ENCODE results near the gene MIA3. TPM values are rescaled to one million over a fixed set of nuclear protein-coding genes. Genes with fewer than 3 reads are reported as not detected.
A peak's percentile ranks its signal among the peaks of the same experiment; 100 is the strongest.
"Not testable (repeated sequence)": the region's sequence is repeated elsewhere in the genome, so short reads cannot be mapped to it uniquely, and the experiment has no call there.

MIA3 gene
- polyA plus RNA-seq, 4 donors, result 14.3 to 58.8 (median 23.0) TPM

- H3K9me3 ChIP-seq (ENCODE audit: control insufficient read depth in 2 of 2, insufficient read depth in 1 of 2, low read depth in 1 of 2, low read length in 1 of 2), result no peaks in the 10 kb centered on the region
- FAIRE-seq (no peak), DNase-seq (no peak)
- no peak overlapping the region for H3K4me3 ChIP-seq (ENCODE audit: low read depth in 1 of 3, low read length in 3 of 3)
- H3K36me3 ChIP-seq (ENCODE audit: control insufficient read depth in 3 of 3, insufficient read depth in 2 of 3, low read depth in 1 of 3, low read length in 3 of 3), result peaks cover 27 to 42% (median 27%) of the 10 kb centered on the region in 3 donors
- H3K27ac ChIP-seq (ENCODE audit: low read depth in 1 of 3, low read length in 2 of 3), result no peak overlapping the region
- 98 to 99% (median 98%) methylated on average over 4 of the region's 4 CpGs for WGBS, 3 donors
- H3K4me1 ChIP-seq (ENCODE audit: control insufficient read depth in 3 of 3, insufficient read depth in 2 of 3, low read depth in 1 of 3, low read length in 2 of 3), result no peaks in the 10 kb centered on the region
- H3K27me3 ChIP-seq (ENCODE audit: control insufficient read depth in 3 of 3, insufficient read depth in 3 of 3, low read length in 3 of 3), result no peaks in the 10 kb centered on the region
These were observed 45.6 kb downstream of the MIA3 start for GRCh38 chr1:222663431-222663934.

- WGBS, 3 donors, result 79 to 89% (median 89%) methylated on average over 7 of the region's 7 CpGs
- no peaks in the 10 kb centered on the region for H3K27me3 ChIP-seq (ENCODE audit: control insufficient read depth in 3 of 3, insufficient read depth in 3 of 3, low read length in 3 of 3)
- H3K27ac ChIP-seq (ENCODE audit: low read depth in 1 of 3, low read length in 2 of 3), result peak overlapping the region in 1 of 3 donors; percentile 38
- FAIRE-seq, result no peak
- no peak for DNase-seq
- H3K4me3 ChIP-seq (ENCODE audit: low read depth in 1 of 3, low read length in 3 of 3), result no peak overlapping the region
- peaks cover 21 to 34% (median 22%) of the 10 kb centered on the region in 3 donors for H3K36me3 ChIP-seq (ENCODE audit: control insufficient read depth in 3 of 3, insufficient read depth in 2 of 3, low read depth in 1 of 3, low read length in 3 of 3)
- H3K4me1 ChIP-seq (ENCODE audit: control insufficient read depth in 3 of 3, insufficient read depth in 2 of 3, low read depth in 1 of 3, low read length in 2 of 3), result no peaks in the 10 kb centered on the region
- H3K9me3 ChIP-seq (ENCODE audit: control insufficient read depth in 2 of 2, insufficient read depth in 1 of 2, low read depth in 1 of 2, low read length in 1 of 2), result no peaks in the 10 kb centered on the region
These were observed 48.1 kb downstream of the MIA3 start for GRCh38 chr1:222665964-222666363.

GRCh38 chr1:222668184-222668583 lies 50.3 kb downstream of the MIA3 start:
- H3K4me1 ChIP-seq (ENCODE audit: control insufficient read depth in 3 of 3, insufficient read depth in 2 of 3, low read depth in 1 of 3, low read length in 2 of 3); H3K27ac ChIP-seq (ENCODE audit: low read depth in 1 of 3, low read length in 2 of 3); FAIRE-seq; DNase-seq; H3K27me3 ChIP-seq (ENCODE audit: control insufficient read depth in 3 of 3, insufficient read depth in 3 of 3, low read length in 3 of 3); H3K4me3 ChIP-seq (ENCODE audit: low read depth in 1 of 3, low read length in 3 of 3); H3K9me3 ChIP-seq (ENCODE audit: control insufficient read depth in 2 of 2, insufficient read depth in 1 of 2, low read depth in 1 of 2, low read length in 1 of 2): not testable (repeated sequence)
- H3K36me3 ChIP-seq (ENCODE audit: control insufficient read depth in 3 of 3, insufficient read depth in 2 of 3, low read depth in 1 of 3, low read length in 3 of 3), result peaks cover 13 to 21% (median 17%) of the 10 kb centered on the region in 3 donors
- WGBS, 3 donors, result no CpG with 5 or more reads among the region's 4 CpGs

- WGBS, 3 donors, result 85 to 92% (median 88%) methylated on average over 1 of the region's 2 CpGs
- not testable (repeated sequence) for H3K4me3 ChIP-seq (ENCODE audit: low read depth in 1 of 3, low read length in 3 of 3); DNase-seq; H3K27me3 ChIP-seq (ENCODE audit: control insufficient read depth in 3 of 3, insufficient read depth in 3 of 3, low read length in 3 of 3); H3K4me1 ChIP-seq (ENCODE audit: control insufficient read depth in 3 of 3, insufficient read depth in 2 of 3, low read depth in 1 of 3, low read length in 2 of 3); FAIRE-seq; H3K27ac ChIP-seq (ENCODE audit: low read depth in 1 of 3, low read length in 2 of 3); H3K9me3 ChIP-seq (ENCODE audit: control insufficient read depth in 2 of 2, insufficient read depth in 1 of 2, low read depth in 1 of 2, low read length in 1 of 2)
- peaks cover 8 to 16% (median 15%) of the 10 kb centered on the region in 3 donors for H3K36me3 ChIP-seq (ENCODE audit: control insufficient read depth in 3 of 3, insufficient read depth in 2 of 3, low read depth in 1 of 3, low read length in 3 of 3)
These were observed 51.2 kb downstream of the MIA3 start for GRCh38 chr1:222669107-222669506.

GRCh38 chr1:222670110-222670509 lies 52.2 kb downstream of the MIA3 start:
- FAIRE-seq (no peak), DNase-seq (no peak)
- Histone ChIP-seq H3K27me3 (ENCODE audit: control insufficient read depth in 3 of 3, insufficient read depth in 3 of 3, low read length in 3 of 3) (no peaks in the 10 kb centered on the region), H3K4me3 (ENCODE audit: low read depth in 1 of 3, low read length in 3 of 3) (no peak overlapping the region), H3K27ac (ENCODE audit: low read depth in 1 of 3, low read length in 2 of 3) (no peak overlapping the region), H3K4me1 (ENCODE audit: control insufficient read depth in 3 of 3, insufficient read depth in 2 of 3, low read depth in 1 of 3, low read length in 2 of 3) (no peaks in the 10 kb centered on the region), H3K9me3 (ENCODE audit: control insufficient read depth in 2 of 2, insufficient read depth in 1 of 2, low read depth in 1 of 2, low read length in 1 of 2) (no peaks in the 10 kb centered on the region), H3K36me3 (ENCODE audit: control insufficient read depth in 3 of 3, insufficient read depth in 2 of 3, low read depth in 1 of 3, low read length in 3 of 3) (peaks cover 8 to 11% (median 10%) of the 10 kb centered on the region in 3 donors)
- WGBS, 3 donors, result 94 to 95% (median 94%) methylated on average over 1 of the region's 1 CpG

GRCh38 chr1:222680080-222680479 lies 62.2 kb downstream of the MIA3 start:
- 86 to 96% (median 95%) methylated on average over 1 of the region's 1 CpG for WGBS, 3 donors
- no peak for DNase-seq

GRCh38 chr1:222691016-222691415 lies 73.1 kb downstream of the MIA3 start:
- Histone ChIP-seq H3K27ac (ENCODE audit: low read depth in 1 of 3, low read length in 2 of 3) (no peak overlapping the region), H3K4me3 (ENCODE audit: low read depth in 1 of 3, low read length in 3 of 3) (no peak overlapping the region), H3K27me3 (ENCODE audit: control insufficient read depth in 3 of 3, insufficient read depth in 3 of 3, low read length in 3 of 3) (no peaks in the 10 kb centered on the region), H3K36me3 (ENCODE audit: control insufficient read depth in 3 of 3, insufficient read depth in 2 of 3, low read depth in 1 of 3, low read length in 3 of 3) (peaks cover 6 to 9% (median 8%) of the 10 kb centered on the region in 3 donors), H3K9me3 (ENCODE audit: control insufficient read depth in 2 of 2, insufficient read depth in 1 of 2, low read depth in 1 of 2, low read length in 1 of 2) (no peaks in the 10 kb centered on the region), H3K4me1 (ENCODE audit: control insufficient read depth in 3 of 3, insufficient read depth in 2 of 3, low read depth in 1 of 3, low read length in 2 of 3) (no peaks in the 10 kb centered on the region)
- DNase-seq (no peak), FAIRE-seq (no peak)
- WGBS, 3 donors, result 94 to 100% (median 96%) methylated on average over 1 of the region's 1 CpG

More at GRCh38 chr1:222680080-222680479, 62.2 kb downstream of the MIA3 start:
- H3K4me1 ChIP-seq (ENCODE audit: control insufficient read depth in 3 of 3, insufficient read depth in 2 of 3, low read depth in 1 of 3, low read length in 2 of 3), result no peaks in the 10 kb centered on the region
- H3K36me3 ChIP-seq (ENCODE audit: control insufficient read depth in 3 of 3, insufficient read depth in 2 of 3, low read depth in 1 of 3, low read length in 3 of 3), result peaks cover 4 to 9% (median 6%) of the 10 kb centered on the region in 3 donors
- FAIRE-seq, result no peak
- H3K4me3 ChIP-seq (ENCODE audit: low read depth in 1 of 3, low read length in 3 of 3), result no peak overlapping the region
- H3K9me3 ChIP-seq (ENCODE audit: control insufficient read depth in 2 of 2, insufficient read depth in 1 of 2, low read depth in 1 of 2, low read length in 1 of 2), result no peaks in the 10 kb centered on the region
- H3K27me3 ChIP-seq (ENCODE audit: control insufficient read depth in 3 of 3, insufficient read depth in 3 of 3, low read length in 3 of 3), result no peaks in the 10 kb centered on the region
- no peak overlapping the region for H3K27ac ChIP-seq (ENCODE audit: low read depth in 1 of 3, low read length in 2 of 3)

GRCh38 chr1:222694927-222695326 lies 77.0 kb downstream of the MIA3 start:
- 71 to 78% (median 77%) methylated on average over 5 of the region's 5 CpGs for WGBS, 3 donors
- peaks cover 0 to 8% (median 1%) of the 10 kb centered on the region in 3 donors for H3K36me3 ChIP-seq (ENCODE audit: control insufficient read depth in 3 of 3, insufficient read depth in 2 of 3, low read depth in 1 of 3, low read length in 3 of 3)
- no peak for DNase-seq
- no peaks in the 10 kb centered on the region for H3K27me3 ChIP-seq (ENCODE audit: control insufficient read depth in 3 of 3, insufficient read depth in 3 of 3, low read length in 3 of 3)
- FAIRE-seq, result no peak
- H3K4me1 ChIP-seq (ENCODE audit: control insufficient read depth in 3 of 3, insufficient read depth in 2 of 3, low read depth in 1 of 3, low read length in 2 of 3), result no peaks in the 10 kb centered on the region
- H3K27ac ChIP-seq (ENCODE audit: low read depth in 1 of 3, low read length in 2 of 3), result no peak overlapping the region
- no peaks in the 10 kb centered on the region for H3K9me3 ChIP-seq (ENCODE audit: control insufficient read depth in 2 of 2, insufficient read depth in 1 of 2, low read depth in 1 of 2, low read length in 1 of 2)
- H3K4me3 ChIP-seq (ENCODE audit: low read depth in 1 of 3, low read length in 3 of 3), result no peak overlapping the region

- Histone ChIP-seq H3K27ac (ENCODE audit: low read depth in 1 of 3, low read length in 2 of 3) (no peak overlapping the region), H3K4me1 (ENCODE audit: control insufficient read depth in 3 of 3, insufficient read depth in 2 of 3, low read depth in 1 of 3, low read length in 2 of 3) (no peaks in the 10 kb centered on the region), H3K9me3 (ENCODE audit: control insufficient read depth in 2 of 2, insufficient read depth in 1 of 2, low read depth in 1 of 2, low read length in 1 of 2) (no peaks in the 10 kb centered on the region), H3K27me3 (ENCODE audit: control insufficient read depth in 3 of 3, insufficient read depth in 3 of 3, low read length in 3 of 3) (no peaks in the 10 kb centered on the region), H3K4me3 (ENCODE audit: low read depth in 1 of 3, low read length in 3 of 3) (no peak overlapping the region), H3K36me3 (ENCODE audit: control insufficient read depth in 3 of 3, insufficient read depth in 2 of 3, low read depth in 1 of 3, low read length in 3 of 3) (peaks cover 0 to 16% (median 0%) of the 10 kb centered on the region in 3 donors)
- DNase-seq (no peak), FAIRE-seq (no peak)
- WGBS, 3 donors, result 94 to 97% (median 95%) methylated on average over 8 of the region's 8 CpGs
These were observed 78.8 kb downstream of the MIA3 start for GRCh38 chr1:222696741-222697140.

Measured in small intestine (tissue), 7 donors.